Endothelial cell of umbilical vein (primary cell): ENCODE measurements around the gene FAM204A. TPM values are rescaled to one million over a fixed set of nuclear protein-coding genes. Genes with fewer than 3 reads are reported as not detected.

Experiments
- BruUV-seq: library from RNA; stranded (reverse); fragments of 400-500 nt; replicated peaks from 2 replicates; lab custom pipeline; 2021; lab: Mats Ljungman, UMichigan
- CTCF ChIA-PET: fragments of 300-600, 350-600 bp; sonication (Branson Sonifier 250); formaldehyde crosslinking; loops from one replicate; lab custom pipeline; 2021; ENCODE audit warnings: antibody characterized with exemption, inconsistent platforms; lab: Charles Lee
- POLR2A ChIA-PET: fragments of 300-600, 350-600 bp; sonication (Branson Sonifier 250); formaldehyde crosslinking; loops from one replicate; lab custom pipeline; 2021; ENCODE audit warnings: antibody characterized with exemption, inconsistent platforms; lab: Charles Lee
- DNase-seq: peaks from one replicate; pipeline ENCODE4 v3.0.0-alpha.2; 2011; ENCODE audit warnings: low read depth, low spot score
- FAIRE-seq: peaks from 2 replicates; lab custom pipeline; 2011; peaks lifted over from hg19 to GRCh38; lab: Jason Lieb, UNC
- H2AFZ ChIP-seq: 2 replicates; pipeline ENCODE4 v1.6.0; 2012; ENCODE audit warnings: low read depth, low read length, control low read depth, inconsistent platforms
- H3K27ac ChIP-seq: 2 replicates; pipeline ENCODE4 v1.5.1; 2011; ENCODE audit warnings: low read depth, mild to moderate bottlenecking, control low read depth, low read length, moderate library complexity; ENCODE audit not compliant: insufficient read depth
- H3K27me3 ChIP-seq, 2 experiments: 2 replicates each; pipeline versions ENCODE4 v1.6.0 to v1.6.1; 2011; ENCODE audit warnings: low read length in 2 of 2, mixed read lengths in 1 of 2; ENCODE audit not compliant: control insufficient read depth in 2 of 2, insufficient read depth in 2 of 2
- H3K36me3 ChIP-seq, 2 experiments: 2 replicates in 1 of 2; 3 replicates in 1 of 2; pipeline ENCODE4 v1.5.1; 2011; ENCODE audit warnings: low read length in 2 of 2, mild to moderate bottlenecking in 1 of 2, moderate library complexity in 1 of 2; ENCODE audit not compliant: control insufficient read depth in 2 of 2, insufficient read depth in 2 of 2; ENCODE audit errors: extremely low read depth in 1 of 2
- H3K4me1 ChIP-seq: 3 replicates; pipeline ENCODE4 v1.5.1; 2011; ENCODE audit warnings: mild to moderate bottlenecking, low read length; ENCODE audit not compliant: control insufficient read depth, insufficient read depth; ENCODE audit errors: extremely low read depth
- H3K4me2 ChIP-seq: 2 replicates; pipeline ENCODE4 v1.6.1; 2011; ENCODE audit warnings: low read length, control low read depth, mixed read lengths; ENCODE audit not compliant: insufficient read depth
- H3K4me3 ChIP-seq, 3 experiments: fragments of 200-600 bp in 1 of 3; sonication (generic), shearing (Covaris generic) in 1 of 3; replicated peaks in 1 of 3; 2 replicates each; pipeline ENCODE4 v1.5.1; 2011 to 2016; ENCODE audit warnings: control low read depth in 3 of 3, low read length in 3 of 3, mild to moderate bottlenecking in 2 of 3, inconsistent platforms in 1 of 3, low read depth in 1 of 3, moderate library complexity in 1 of 3; ENCODE audit not compliant: insufficient read depth in 1 of 3
- H3K79me2 ChIP-seq: 2 replicates; pipeline ENCODE4 v1.6.0; 2012; ENCODE audit warnings: low read length, inconsistent platforms; ENCODE audit not compliant: control insufficient read depth, insufficient read depth
- H3K9ac ChIP-seq: replicated peaks from 2 replicates; pipeline ENCODE3; 2011; ENCODE audit warnings: low read length, control low read depth; ENCODE audit not compliant: insufficient read depth; ENCODE audit errors: extremely low read depth
- H3K9me1 ChIP-seq: replicated peaks from 3 replicates; pipeline ENCODE4 v1.6.0; 2011; ENCODE audit warnings: mild to moderate bottlenecking, low read length; ENCODE audit not compliant: control insufficient read depth, insufficient read depth; ENCODE audit errors: extremely low read depth
- H3K9me3 ChIP-seq: replicated peaks from 2 replicates; pipeline ENCODE4 v1.5.1; 2012; ENCODE audit warnings: low read length, inconsistent platforms; ENCODE audit not compliant: control insufficient read depth, insufficient read depth
- H4K20me1 ChIP-seq: replicated peaks from 2 replicates; pipeline ENCODE3; 2011; ENCODE audit warnings: mild to moderate bottlenecking, low read length; ENCODE audit not compliant: control insufficient read depth, insufficient read depth; ENCODE audit errors: extremely low read depth
- EZH2 ChIP-seq: IDR thresholded peaks from 2 replicates; pipeline ENCODE4 v1.6.1; 2012; ENCODE audit warnings: borderline replicate concordance, low read depth, mild to moderate bottlenecking, moderate library complexity, low read length, inconsistent platforms; ENCODE audit not compliant: severe bottlenecking
- FOS ChIP-seq: IDR thresholded peaks from 2 replicates; pipeline ENCODE4 v1.6.1; 2011; ENCODE audit warnings: mild to moderate bottlenecking, low read length, moderate library complexity, borderline replicate concordance; ENCODE audit not compliant: insufficient read depth
- GATA2 ChIP-seq: IDR thresholded peaks from 2 replicates; pipeline ENCODE4 v1.7.0; 2011; ENCODE audit warnings: low read depth, mild to moderate bottlenecking, moderate library complexity, mixed read lengths, low read length; ENCODE audit not compliant: insufficient read length, insufficient read depth
- JUN ChIP-seq: IDR thresholded peaks from 2 replicates; pipeline ENCODE4 v1.6.1; 2011; ENCODE audit warnings: borderline replicate concordance, low read depth; ENCODE audit not compliant: insufficient read length, insufficient read depth
- MYC ChIP-seq: IDR thresholded peaks from one replicate; pipeline ENCODE4 v1.6.1; 2011; ENCODE audit warnings: mild to moderate bottlenecking, low read depth, low read length
- POLR2A ChIP-seq: IDR thresholded peaks from 2 replicates; pipeline ENCODE4 v1.6.1; 2012; ENCODE audit warnings: low read depth, mild to moderate bottlenecking, control low read depth, low read length
- POLR2AphosphoS5 ChIP-seq: IDR thresholded peaks from 2 replicates; pipeline ENCODE4 v1.6.1; 2012; ENCODE audit warnings: low read depth, mild to moderate bottlenecking, control low read depth, low read length, moderate library complexity; ENCODE audit not compliant: insufficient read depth
- dilution Hi-C: fragments of 300-500 bp; cut with MboI; formaldehyde crosslinking; loops from one replicate; pipeline ENCODE4 v1.15.0; 2019; ENCODE audit warnings: low sequenced_read_pairs; ENCODE audit not compliant: extremely low pct_ligation_motif_present
- intact Hi-C: fragments of 100-400 bp; cut with micrococcal nuclease; formaldehyde crosslinking; loops from one replicate; pipeline ENCODE4 v1.10.0; 2022
- polyA plus RNA-seq, 4 experiments: library from polyadenylated mRNA; depleted of rRNA in 3 of 4; stranded (reverse) in 3 of 4; unstranded in 1 of 4; fragments of >200 nt; gene quantifications; 2 replicates each; pipeline versions ENCODE4 v1.2.1 to v1.2.3, GENCODE V29; 2011 to 2012; ENCODE audit warnings: missing spikeins in 1 of 4
- total RNA-seq: library from RNA; stranded (reverse); gene quantifications from 2 replicates; pipeline ENCODE4 v1.2.3, GENCODE V29; 2021
- TF ChIP-seq, protein P1 (sequence below): IDR thresholded peaks from 2 replicates; pipeline ENCODE4 v1.6.1; 2011; ENCODE audit not compliant: insufficient read depth, insufficient read length
- TF ChIP-seq, protein P2 (sequence below), 2 donors: IDR thresholded peaks; 1 replicate in 1 of 2; 2 replicates in 1 of 2; pipeline ENCODE4 v1.5.1; 2011; ENCODE audit warnings: low read length in 2 of 2, mild to moderate bottlenecking in 2 of 2, moderate library complexity in 2 of 2, control low read depth in 1 of 2, inconsistent platforms in 1 of 2, low read depth in 1 of 2; ENCODE audit not compliant: insufficient read depth in 1 of 2; ENCODE audit errors: extremely low read depth in 1 of 2

The FAM204A gene
- total and polyA plus RNA-seq, 2 donors (not counting 3 experiments of a cell fraction or from before 2014, with no cell fraction given) = 11.1 to 73.7 TPM

DNA sequence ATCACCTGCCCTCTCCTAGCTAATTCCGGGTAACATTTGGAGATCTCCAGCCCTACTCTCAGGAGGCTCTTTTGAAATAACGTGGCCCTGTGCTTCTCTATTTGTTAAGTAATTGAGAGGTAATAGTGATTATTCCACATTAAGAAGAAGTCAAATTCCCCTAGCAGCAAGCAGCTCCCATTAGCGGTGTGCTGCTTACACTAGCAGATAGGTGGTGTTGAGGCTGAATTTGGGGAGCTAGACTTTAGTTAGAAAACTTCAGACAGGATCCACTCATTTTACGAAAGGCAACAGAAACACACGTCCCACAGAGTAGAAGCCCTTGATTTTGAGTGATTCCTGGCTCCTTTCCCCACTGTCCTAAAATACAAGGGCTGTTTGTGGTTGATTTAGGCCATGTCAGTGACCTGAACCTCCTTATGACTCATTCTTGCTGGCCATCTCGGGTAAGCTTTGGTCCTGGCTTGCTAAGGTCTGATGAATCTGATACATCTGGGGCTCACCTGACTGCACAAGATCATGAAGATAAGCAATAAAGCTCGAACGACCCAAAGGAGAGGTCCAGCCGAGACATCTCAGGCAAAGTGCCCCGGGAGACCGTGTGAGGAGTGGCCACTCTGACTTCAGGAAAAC is 77.2 kb downstream of the FAM204A start:
- dilution Hi-C loops = no loop called here
- FAIRE-seq = no peak

More for the DNA sequence above, 77.2 kb downstream of the FAM204A start:
- peaks cover 0 to 3% of the 10 kb centered on the region in 2 experiments for H3K27me3 ChIP-seq
- ChIA-PET POLR2A (no interaction called here), CTCF (interaction anchor here (1.4 kb wide), 1 partner anchor 24 kb away, joined by 3 read pairs; no protein-coding TSS in a partner anchor)
- no peaks in the 10 kb centered on the region for H3K9me3 ChIP-seq
- no peak overlapping the region for H3K4me3 ChIP-seq
- no peaks in the 10 kb centered on the region for H3K79me2 ChIP-seq
- H4K20me1 ChIP-seq = no peaks in the 10 kb centered on the region
- H2AFZ ChIP-seq = no peak overlapping the region
- no peaks in the 10 kb centered on the region for H3K9me1 ChIP-seq
- no peak overlapping the region for H3K4me2 ChIP-seq
- no peak for DNase-seq
- H3K9ac ChIP-seq = no peak overlapping the region
- no peak overlapping the region for H3K27ac ChIP-seq
- no peaks in the 10 kb centered on the region for H3K4me1 ChIP-seq
- no peaks in the 10 kb centered on the region for H3K36me3 ChIP-seq
- BruUV-seq = no TSS peak
- intact Hi-C loops = no loop called here
- TF ChIP-seq FOS (no peak), GATA2 (no peak), EZH2 (no peak), POLR2AphosphoS5 (no peak), POLR2A (no peak), JUN (no peak), MYC (no peak)
- TF ChIP-seq, protein P1, sequence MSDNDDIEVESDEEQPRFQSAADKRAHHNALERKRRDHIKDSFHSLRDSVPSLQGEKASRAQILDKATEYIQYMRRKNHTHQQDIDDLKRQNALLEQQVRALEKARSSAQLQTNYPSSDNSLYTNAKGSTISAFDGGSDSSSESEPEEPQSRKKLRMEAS = no peak
- TF ChIP-seq, protein P2, sequence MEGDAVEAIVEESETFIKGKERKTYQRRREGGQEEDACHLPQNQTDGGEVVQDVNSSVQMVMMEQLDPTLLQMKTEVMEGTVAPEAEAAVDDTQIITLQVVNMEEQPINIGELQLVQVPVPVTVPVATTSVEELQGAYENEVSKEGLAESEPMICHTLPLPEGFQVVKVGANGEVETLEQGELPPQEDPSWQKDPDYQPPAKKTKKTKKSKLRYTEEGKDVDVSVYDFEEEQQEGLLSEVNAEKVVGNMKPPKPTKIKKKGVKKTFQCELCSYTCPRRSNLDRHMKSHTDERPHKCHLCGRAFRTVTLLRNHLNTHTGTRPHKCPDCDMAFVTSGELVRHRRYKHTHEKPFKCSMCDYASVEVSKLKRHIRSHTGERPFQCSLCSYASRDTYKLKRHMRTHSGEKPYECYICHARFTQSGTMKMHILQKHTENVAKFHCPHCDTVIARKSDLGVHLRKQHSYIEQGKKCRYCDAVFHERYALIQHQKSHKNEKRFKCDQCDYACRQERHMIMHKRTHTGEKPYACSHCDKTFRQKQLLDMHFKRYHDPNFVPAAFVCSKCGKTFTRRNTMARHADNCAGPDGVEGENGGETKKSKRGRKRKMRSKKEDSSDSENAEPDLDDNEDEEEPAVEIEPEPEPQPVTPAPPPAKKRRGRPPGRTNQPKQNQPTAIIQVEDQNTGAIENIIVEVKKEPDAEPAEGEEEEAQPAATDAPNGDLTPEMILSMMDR (IDR thresholded peaks at IDR 0.05; ENCODE audit: extremely low read depth in 1 of 2, insufficient read depth in 1 of 2, low read depth in 1 of 2, low read length in 2 of 2) = no peak
